Posterior vena cava (tissue), 2 donors: ENCODE data around the gene STOML1. TPM values are rescaled to one million over a fixed set of nuclear protein-coding genes. Genes with fewer than 3 reads are reported as not detected.

ENCODE experiments used
- DNase-seq: peaks from one replicate; pipeline ENCODE4 v3.0.0-alpha.2; 2020; ENCODE audit warnings: low spot score
- intact Hi-C, 2 donors: fragments of 100-400 bp; cut with DNase I; formaldehyde crosslinking; loops; one replicate each; pipeline versions ENCODE4 v1.14.1 to v1.14.2; 2022 to 2023
- total RNA-seq, 2 donors: library from RNA; stranded (reverse); fragmentation: NEBNext Ultra II Directional; extraction: Animal tissue kit (Norgen Biotek cat#: 25700); gene quantifications; one replicate each; pipeline ENCODE4 v1.2.1, GENCODE V29; 2021
- donor health status: DM: yes; HTN: yes; CAD: no.
- donor health status: DM: yes; HTN: yes; CAD: no.

STOML1 gene
- total RNA-seq, 2 donors from 2014 or later, result 17.3 to 20.1 TPM

DNA sequence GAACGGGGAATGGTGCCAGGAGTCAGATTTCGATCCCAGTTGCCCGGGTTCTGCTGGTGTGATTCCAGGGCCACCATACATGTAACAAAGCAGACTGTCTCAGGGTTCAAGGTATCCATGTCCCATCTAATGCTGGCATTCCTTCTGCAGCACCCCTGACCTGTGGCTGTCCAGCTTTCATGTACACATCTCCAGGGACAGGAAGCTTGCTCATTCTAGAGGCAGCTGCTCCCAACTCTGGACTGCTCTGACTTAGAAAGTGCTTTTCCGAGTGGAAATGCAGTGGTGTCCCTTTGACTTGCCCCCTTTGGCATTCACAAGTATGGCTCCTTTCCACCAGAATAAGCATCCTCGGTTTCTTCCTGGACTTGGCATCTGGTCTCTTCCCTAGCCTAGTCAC lies 33.3 kb upstream of the STOML1 start:
- intact Hi-C loops, result no loop called here
- peak; percentile 22 for DNase-seq

DNA sequence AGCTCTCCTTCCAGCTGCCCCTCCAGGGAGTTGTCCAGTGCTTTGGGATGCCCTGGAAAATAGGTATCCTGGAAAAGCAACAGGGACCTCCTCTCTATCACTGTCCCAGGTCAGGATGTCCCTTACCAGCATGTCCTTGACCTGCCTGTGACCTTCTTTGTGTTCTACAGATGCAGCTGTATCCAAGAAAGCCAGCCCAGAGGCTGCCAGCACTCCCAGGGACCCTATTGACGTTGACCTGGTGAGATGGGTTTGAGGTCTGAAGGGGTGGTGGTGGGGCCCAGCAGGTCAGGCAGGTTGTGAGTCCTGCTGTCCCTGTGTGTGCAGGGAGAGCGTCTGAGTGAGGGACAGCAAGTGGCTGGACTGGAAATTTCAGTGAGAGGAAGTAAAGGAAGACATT lies 32.6 kb upstream of the STOML1 start:
- intact Hi-C loops, result no loop called here
- peak; percentile 19 for DNase-seq

DNA sequence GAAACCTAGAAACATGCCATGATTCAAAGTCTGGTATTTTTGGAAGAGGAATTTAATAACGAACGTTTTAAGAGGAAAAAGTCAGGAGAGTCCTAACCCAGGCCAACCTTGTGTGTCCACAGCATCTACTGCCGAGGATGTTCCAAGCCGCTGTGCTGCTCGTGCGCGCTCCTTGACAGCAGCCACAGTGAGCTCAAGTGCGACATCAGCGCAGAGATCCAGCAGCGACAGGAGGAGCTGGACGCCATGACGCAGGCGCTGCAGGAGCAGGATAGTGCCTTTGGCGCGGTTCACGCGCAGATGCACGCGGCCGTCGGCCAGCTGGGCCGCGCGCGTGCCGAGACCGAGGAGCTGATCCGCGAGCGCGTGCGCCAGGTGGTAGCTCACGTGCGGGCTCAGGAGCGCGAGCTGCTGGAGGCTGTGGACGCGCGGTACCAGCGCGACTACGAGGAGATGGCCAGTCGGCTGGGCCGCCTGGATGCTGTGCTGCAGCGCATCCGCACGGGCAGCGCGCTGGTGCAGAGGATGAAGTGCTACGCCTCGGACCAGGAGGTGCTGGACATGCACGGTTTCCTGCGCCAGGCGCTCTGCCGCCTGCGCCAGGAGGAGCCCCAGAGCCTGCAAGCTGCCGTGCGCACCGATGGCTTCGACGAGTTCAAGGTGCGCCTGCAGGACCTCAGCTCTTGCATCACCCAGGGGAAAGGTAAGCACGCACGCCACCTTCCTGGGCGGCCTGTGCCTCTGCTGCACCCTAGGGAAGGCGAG lies 30.8 kb upstream of the STOML1 start:
- peak; percentile 78 for DNase-seq
- intact Hi-C loops, result no loop called here

DNA sequence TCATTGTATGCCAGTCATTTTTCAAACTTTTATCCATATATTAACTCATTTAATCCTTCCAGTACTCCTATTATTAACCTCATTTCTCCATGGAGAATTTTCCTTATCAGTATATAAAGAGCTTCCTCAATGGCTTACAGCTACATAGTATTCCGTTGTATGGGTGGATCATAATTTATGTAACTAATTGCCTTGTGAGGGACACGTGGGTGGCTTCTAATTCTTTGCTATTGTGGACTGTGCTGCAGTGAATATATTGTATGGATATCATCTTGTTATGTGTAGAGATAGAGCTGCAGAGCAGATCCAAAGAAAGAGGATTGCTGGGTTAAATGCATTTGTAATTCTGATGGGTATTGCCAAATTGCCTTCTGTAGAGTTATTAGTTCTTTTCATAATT lies 27.6 kb upstream of the STOML1 start:
- DNase-seq, result no peak
- intact Hi-C loops, result no loop called here

DNA sequence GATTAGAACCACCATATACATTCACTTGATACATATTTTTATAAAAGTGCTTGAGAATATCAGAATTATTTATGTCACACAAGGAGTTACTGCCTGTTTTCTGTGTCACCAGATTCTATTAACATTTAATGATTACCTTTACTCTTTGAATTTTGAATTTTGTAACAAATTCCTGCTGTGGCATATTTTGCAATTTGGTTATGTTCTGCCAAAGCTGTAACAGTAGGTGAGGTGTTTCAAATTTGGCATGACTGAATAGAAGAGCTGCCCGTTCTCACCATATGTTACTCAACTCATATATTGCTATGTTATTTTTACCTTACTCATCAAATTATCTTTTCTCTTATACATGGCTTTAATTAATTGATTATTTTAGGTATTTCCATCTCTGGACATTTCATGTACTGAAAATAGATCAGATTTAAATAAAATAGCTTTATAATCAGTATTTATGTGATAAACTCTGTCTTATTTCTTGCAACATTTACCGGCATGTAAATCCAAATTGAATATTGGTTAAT lies 21.3 kb upstream of the STOML1 start:
- no peak for DNase-seq

DNA sequence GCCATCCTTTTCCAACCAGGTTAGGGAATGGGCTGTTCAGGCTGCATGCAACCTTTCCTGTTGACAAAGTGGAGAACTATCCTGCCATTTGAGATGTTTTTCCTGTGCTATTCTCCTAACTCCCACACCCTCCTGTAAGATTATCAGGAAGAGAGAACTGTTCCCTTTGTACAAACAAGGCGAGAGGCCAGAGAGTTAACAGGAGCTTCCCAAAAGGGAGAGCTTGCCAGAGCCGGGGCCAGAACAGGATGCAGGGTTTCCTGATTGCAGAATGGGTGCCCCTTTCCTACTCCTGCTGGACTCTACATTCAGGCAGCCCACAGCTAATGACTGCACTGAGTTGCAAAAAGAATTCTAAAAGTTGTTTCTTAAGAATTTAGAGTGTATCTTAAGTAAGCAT lies 19.5 kb upstream of the STOML1 start:
- intact Hi-C loops, result no loop called here
- peak; percentile 75 for DNase-seq

More for the DNA sequence above, 21.3 kb upstream of the STOML1 start:
- intact Hi-C loops, result no loop called here

DNA sequence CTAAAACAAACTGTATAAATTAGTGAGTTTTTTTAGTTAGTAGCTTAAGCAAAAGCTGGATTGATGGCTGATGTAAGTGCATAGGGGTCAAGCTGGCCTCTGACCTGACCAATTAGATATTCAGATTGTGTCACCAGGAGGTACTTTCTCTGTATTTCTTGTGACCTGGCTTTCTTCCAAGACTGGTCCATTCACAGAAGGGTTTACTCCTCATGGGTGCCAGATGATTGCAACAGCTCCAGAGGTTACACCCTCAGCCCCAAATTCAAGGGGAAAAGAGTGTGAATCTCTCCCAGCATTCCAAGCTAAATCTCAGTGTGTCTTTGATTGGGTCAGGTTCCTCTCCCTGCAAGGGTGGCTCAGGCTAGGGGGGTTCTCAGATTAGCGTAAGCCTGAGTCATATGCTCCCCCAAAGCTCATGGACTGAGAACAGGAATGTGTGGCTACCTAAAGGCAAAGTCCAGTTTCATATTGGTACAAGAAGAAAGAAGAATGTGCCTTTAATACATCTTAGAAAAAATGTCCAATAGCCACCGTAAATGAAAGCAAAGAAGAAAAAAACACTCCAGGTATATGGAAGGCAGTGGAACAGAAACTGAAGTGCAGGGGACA lies 18.9 kb upstream of the STOML1 start:
- intact Hi-C loops, result no loop called here
- DNase-seq, result peak; percentile 1

DNA sequence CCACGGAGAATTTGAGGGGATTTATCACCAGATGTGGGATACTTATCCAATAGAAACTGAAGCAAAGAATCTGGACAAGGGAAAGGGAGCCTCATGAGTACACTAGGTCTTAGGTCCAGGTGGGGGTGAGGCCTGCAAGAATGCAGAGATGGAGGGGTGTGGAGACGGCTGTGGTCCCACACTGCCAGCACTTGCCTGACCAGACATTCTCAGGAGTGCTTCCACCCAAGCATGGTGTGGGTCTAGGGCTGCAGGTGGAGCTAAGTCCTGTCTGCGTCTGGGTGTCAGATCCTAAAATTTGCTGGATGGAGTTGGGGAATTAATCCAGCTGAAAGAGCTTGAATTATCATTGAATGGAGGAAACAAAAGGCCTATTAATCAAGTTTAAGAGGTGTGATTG lies 16.8 kb upstream of the STOML1 start:
- intact Hi-C loops, result no loop called here
- peak; percentile 9 for DNase-seq

DNA sequence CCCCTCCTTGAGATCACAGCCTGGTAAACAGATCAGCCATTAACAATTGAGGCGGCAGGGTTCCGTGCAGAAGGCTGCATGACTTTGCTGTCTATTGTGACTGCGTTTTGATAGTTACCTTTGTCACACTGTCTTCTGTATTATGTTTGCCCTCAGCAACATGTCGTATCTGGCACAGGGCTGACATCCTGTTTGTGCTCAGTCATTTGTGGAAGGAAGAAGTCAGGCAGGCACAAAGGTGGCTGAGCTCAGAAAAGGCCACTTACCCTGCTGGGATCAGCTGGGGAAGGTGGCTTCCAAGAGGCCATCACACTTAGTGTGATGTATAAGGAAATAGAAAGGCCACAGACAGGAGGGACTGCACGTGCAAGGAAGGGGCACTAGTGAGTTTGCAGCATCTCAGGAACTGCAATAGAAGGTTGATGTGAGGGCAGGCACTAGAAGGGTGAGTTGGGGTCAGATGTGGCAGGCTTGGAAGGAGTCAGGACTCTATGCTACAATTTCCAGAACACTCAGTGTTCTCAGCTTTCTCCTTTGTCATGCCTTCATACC lies 15.8 kb upstream of the STOML1 start:
- intact Hi-C loops, result no loop called here
- peak; percentile 35 for DNase-seq

DNA sequence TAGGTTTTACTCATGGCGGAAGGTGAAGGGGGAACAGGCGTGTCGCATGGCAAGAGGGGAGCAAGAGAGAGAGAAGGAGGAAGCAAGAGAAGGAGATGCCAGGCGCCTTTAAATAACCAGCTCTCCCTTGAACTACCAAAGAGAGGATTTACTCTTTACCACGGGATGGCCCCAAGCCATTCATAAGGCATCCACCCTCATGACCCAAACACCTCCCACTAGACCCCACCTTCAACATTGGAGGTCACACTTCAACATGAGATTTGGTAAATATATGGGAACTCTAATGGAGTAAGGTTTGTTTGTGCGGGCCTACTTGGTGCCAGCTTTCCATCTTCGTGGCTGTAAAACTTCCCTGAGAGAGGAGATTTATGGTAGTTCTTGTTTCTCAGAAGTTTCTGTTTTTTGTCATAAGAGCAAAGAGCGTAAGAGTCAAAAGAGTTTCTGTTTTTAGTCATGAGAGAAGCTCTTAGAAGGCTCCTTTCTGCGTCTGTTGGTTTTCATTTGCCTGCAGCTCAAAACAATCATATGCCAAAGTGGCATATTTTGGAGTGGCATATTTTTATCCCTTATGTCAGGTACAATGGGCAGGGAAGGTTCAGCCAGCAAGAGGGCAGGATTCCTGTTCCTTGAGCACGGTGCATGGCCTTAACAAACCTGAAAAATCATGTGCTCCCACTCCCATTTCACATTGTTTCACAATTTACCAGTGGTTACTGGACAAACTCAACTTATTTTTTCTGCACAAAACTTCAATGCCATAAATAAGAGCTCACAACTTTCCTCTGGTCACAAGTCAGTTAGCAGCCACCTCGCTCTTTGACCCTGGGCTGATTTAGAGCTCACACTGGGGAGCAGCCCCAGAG lies 14.9 kb upstream of the STOML1 start:
- intact Hi-C loops, result no loop called here
- peak; percentile 29 for DNase-seq

DNA sequence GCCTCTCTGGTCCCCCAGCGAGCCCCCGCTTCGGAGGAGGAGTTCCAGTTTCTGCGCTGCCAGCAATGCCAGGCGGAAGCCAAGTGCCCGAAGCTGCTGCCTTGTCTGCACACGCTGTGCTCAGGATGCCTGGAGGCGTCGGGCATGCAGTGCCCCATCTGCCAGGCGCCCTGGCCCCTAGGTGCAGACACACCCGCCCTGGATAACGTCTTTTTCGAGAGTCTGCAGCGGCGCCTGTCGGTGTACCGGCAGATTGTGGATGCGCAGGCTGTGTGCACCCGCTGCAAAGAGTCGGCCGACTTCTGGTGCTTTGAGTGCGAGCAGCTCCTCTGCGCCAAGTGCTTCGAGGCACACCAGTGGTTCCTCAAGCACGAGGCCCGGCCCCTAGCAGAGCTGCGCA lies 5.9 kb upstream of the STOML1 start:
- DNase-seq, result peak; percentile 78
- intact Hi-C loops, result no loop called here

DNA sequence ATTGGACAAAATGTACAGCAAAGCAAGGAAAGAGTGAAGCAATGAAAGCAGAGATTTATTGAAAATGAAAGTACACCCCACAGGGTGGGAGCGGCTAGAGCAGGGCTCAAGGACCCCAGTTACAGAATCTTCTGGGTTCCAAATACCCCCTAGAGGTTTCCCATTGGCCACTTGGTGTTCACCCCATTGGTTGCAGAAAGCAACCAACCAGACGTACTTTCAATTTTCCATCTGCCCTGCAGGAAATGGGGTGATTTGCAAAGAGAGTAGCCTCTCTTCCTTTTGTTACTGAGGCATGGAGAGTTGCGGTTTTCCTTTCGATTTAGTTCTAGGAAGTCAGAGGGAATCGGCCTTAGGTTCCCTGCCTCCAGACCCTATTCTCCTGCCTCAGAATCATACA lies 4.8 kb upstream of the STOML1 start:
- DNase-seq, result peak; percentile 14
- intact Hi-C loops, result no loop called here

DNA sequence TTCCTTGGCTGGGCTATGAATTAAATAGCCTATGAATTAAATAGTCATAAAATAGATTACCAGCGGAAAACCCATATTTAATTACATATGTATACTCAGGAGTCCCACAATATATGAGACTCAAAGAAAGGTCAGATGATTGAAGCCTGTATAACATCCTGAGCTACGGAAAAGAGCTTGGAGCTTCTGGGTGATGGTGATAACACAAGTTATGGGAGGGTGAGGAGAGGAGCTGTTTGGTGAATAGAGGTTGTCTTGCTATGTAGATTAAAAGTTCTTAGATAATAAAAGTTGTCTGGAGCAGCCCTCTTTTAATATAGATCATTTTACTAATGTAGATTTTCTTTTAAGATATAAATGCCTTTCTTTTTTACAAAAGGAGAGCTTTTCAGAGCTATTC lies 4.2 kb upstream of the STOML1 start:
- no peak for DNase-seq
- intact Hi-C loops, result no loop called here

DNA sequence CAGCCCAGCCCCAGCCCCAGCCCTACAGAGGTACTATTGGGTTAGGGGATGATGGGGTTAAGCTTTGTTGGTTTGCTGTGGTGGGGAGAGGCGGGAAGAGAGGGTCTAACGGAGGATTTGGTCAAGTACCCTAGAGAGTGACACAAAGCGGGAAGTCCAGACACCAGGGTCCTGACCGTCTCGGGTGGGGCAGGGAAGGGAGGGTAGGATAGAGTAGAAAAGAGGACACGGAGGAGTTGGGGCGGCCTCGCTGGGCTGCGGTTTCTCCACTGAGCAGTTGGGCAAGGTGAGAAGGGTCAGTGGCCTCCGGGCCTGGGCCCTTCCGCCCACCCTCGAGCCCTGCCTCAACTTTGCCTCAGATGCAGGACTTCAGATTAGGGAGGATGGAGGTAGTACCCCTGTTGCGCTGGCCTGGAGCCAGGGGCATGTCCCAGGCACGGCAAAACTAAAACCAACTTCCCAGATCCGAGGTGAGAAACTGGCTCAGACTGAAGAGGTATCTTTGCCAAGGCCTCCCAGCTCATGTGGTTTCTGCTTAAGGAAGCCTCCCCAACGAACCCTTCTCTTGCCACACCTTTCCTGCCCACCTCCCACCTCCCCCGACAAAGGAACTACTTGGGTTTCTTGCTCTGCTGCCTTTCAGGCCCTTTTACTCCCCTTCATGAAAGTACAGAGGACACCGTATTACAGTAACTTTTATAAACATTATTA lies 3.0 kb upstream of the STOML1 start:
- DNase-seq, result peak; percentile 62
- intact Hi-C loops, result no loop called here

DNA sequence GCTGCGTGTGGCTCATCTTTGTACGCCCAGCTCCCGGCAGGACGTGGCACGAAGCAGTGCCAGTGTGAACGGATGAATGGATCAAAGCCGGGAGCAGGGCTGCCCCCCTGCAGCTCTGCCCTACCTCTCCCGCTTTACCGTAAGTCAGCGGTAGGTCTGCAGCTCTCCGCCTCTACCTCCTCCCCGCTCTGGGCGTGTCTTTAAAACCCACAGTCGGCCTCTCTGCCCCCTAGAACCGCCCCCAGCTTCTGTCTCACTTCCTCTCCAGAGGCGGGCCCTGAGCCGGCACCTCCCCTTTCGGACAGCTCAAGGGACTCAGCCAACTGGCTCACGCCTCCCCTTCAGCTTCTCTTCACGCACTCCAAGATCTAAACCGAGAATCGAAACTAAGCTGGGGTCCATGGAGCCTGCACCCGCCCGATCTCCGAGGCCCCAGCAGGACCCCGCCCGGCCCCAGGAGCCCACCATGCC lies 2.4 kb upstream of the STOML1 start, which contains the start of gene PML:
Gene PML, plus strand, starts transcription at position 304 of the 471 bp plus-strand sequence. Its CDS starts 97 bp downstream, at position 401.
- peak; percentile 99 for DNase-seq
- intact Hi-C loops, result no loop called here

DNA sequence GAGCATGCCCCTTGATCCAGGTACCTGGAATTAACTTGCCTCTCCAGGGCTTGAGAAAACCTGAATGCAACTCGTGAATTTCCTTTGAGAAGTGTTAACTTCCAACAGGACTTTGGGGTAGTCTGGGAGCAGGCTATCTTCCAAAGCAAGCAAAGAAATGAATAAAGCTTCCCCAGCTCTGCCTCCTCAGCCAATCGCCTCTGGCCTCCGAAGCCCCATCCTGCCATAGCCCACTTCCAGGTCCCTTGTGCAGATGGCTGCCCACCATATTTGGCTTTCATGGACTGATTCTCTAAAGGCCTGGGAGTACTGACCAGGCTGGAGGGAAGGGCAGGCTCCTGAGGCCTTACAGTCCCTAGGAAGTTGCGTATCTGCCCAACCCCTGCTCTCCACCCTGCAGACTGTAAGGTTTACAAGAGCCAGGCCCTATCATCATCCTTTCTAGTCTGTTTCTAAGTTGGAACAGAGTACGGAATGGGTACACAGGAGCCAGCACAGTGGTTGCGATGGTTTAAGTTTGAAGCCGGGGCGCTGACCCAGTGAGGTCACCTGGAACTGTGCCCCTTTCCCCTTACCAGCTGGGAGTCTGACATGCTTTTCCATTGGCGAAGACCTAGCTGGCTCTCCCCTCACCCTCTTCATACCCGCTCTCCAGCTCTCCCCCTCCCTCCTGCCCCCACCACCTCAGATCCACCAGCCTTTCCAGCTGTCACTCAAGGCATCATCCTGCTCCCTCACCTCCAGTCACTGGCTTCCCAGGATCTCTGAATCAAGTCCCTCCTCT lies 1.3 kb upstream of the STOML1 start:
- intact Hi-C loops, result no loop called here

DNA sequence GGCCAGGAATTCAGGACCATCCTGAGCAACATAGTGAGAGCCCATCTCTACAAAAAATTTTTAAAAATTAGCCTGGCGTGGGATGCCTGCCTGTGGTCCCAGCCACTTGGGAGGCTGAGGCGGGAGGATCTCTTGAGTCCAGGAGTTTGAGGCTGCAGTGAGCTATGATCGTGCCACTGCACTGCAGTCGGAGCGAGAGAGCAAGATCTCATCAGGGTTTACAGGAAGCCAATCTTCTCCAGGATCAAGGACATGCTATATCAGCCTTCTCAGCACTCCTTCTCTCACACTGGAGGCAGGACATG lies 451 bp upstream of the STOML1 start:
- DNase-seq, result no peak
- intact Hi-C loops, result no loop called here

More for the DNA sequence above, 1.3 kb upstream of the STOML1 start:
- peak; percentile 61 for DNase-seq

DNA sequence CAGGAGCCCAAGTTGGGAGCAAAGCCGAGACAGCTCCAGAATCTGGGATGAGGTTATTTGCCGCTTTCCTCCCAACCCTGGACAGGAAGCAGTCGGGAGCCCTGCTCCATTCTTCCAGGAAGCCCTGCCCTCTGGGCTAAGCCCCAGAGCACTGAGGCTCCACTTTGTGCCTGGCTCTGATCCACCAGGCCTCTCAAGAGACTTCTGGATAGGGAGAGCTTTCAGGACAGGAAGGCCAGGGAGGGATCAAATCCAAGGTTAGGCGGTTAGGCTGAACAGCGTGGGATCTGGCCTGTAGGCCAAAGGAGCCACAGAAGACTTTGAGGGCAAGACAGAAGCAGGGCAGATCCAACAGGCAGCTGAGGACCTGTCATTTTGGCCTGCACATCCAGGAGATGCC lies 835 bp downstream of the STOML1 start:
- peak; percentile 94 for DNase-seq
- intact Hi-C loops, result no loop called here
